ENCODE measurements around the gene QARS1.

The QARS1 gene

GRCh38 chr3:49104427-49105291 lies at the start of gene QARS1:
Gene QARS1 (minus strand): TSS chr3:49104757. CDS start chr3:49104733, 24 bp downstream.
- DNase-seq: peak; percentile 96

GRCh38 chr3:49153349-49153912 lies 48.9 kb upstream of the QARS1 start:
- no peak for DNase-seq

- DNase-seq: no peak
Observed at GRCh38 chr3:49151610-49152009, 47.1 kb upstream of the QARS1 start.

GRCh38 chr3:49148159-49148558 lies 43.6 kb upstream of the QARS1 start:
- no peak for DNase-seq

GRCh38 chr3:49140080-49140479 lies 35.5 kb upstream of the QARS1 start:
- no peak for DNase-seq

- no peak for DNase-seq
Observed at GRCh38 chr3:49135499-49135898, 30.9 kb upstream of the QARS1 start.

GRCh38 chr3:49134471-49135265 lies 30.1 kb upstream of the QARS1 start:
- DNase-seq: no peak

- DNase-seq: no peak
Observed at GRCh38 chr3:49133226-49133951, 28.8 kb upstream of the QARS1 start.

GRCh38 chr3:49132437-49133225 lies 28.1 kb upstream of the QARS1 start, which contains the start of gene LAMB2:
Gene LAMB2 (minus strand): TSS chr3:49133050. CDS start chr3:49132867, 183 bp downstream.
- no peak for DNase-seq

GRCh38 chr3:49132073-49132436 lies 27.5 kb upstream of the QARS1 start:
- no peak for DNase-seq

GRCh38 chr3:49131576-49131975 lies 27.0 kb upstream of the QARS1 start:
- no peak for DNase-seq

GRCh38 chr3:49131040-49131439 lies 26.5 kb upstream of the QARS1 start:
- DNase-seq: no peak

- DNase-seq: no peak
Observed at GRCh38 chr3:49124991-49125670, 20.6 kb upstream of the QARS1 start.

- no peak for DNase-seq
Observed at GRCh38 chr3:49124203-49124602, 19.6 kb upstream of the QARS1 start.

- DNase-seq: no peak
Observed at GRCh38 chr3:49123687-49124086, 19.1 kb upstream of the QARS1 start.

- no peak for DNase-seq
Observed at GRCh38 chr3:49122886-49123545, 18.5 kb upstream of the QARS1 start.

GRCh38 chr3:49122451-49122850 lies 17.9 kb upstream of the QARS1 start:
- no peak for DNase-seq

- DNase-seq: no peak
Observed at GRCh38 chr3:49122022-49122421, 17.5 kb upstream of the QARS1 start.

- no peak for DNase-seq
Observed at GRCh38 chr3:49121132-49121736, 16.7 kb upstream of the QARS1 start.

GRCh38 chr3:49120438-49121131 lies 16.0 kb upstream of the QARS1 start, which contains the start of gene USP19:
Gene USP19 (minus strand): TSS chr3:49120823. CDS start chr3:49119145, 1,678 bp downstream.
- peak; percentile 98 for DNase-seq

All from activated effector memory CD4-positive, alpha-beta T cell treated with anti-CD3 and anti-CD28 coated beads, Interleukin-2, amount 50 U/mL, for 16 hours (primary cell).